Hepatocyte (in vitro differentiated cells): Measurements from ENCODE around the gene CAPN12. TPM values are rescaled to one million over a fixed set of nuclear protein-coding genes. Genes with fewer than 3 reads are reported as not detected.

Source experiments
- DNase-seq: peaks from one replicate; pipeline ENCODE4 v3.0.0-alpha.2; 2016; ENCODE audit warnings: low spot score
- H2AFZ ChIP-seq: fragments of 200-600 bp; sonication (generic); 2 replicates; pipeline ENCODE4 v1.6.0; 2016; ENCODE audit warnings: antibody characterized with exemption, mild to moderate bottlenecking
- H3K27ac ChIP-seq: fragments of 200-600 bp; sonication (generic); 2 replicates; pipeline ENCODE4 v1.5.1; 2016; ENCODE audit warnings: mild to moderate bottlenecking
- H3K27me3 ChIP-seq: fragments of 200-600 bp; sonication (generic); 2 replicates; pipeline ENCODE4 v1.6.1; 2016
- H3K36me3 ChIP-seq: fragments of 200-600 bp; sonication (generic); replicated peaks from 2 replicates; pipeline ENCODE4 v1.5.1; 2016; ENCODE audit warnings: low read depth; ENCODE audit not compliant: insufficient read depth
- H3K4me1 ChIP-seq: fragments of 200-600 bp; sonication (generic); 2 replicates; pipeline ENCODE4 v1.5.1; 2016; ENCODE audit warnings: mild to moderate bottlenecking, moderate library complexity; ENCODE audit not compliant: insufficient read depth
- H3K4me2 ChIP-seq: fragments of 200-600 bp; sonication (generic); 2 replicates; pipeline ENCODE4 v1.6.0; 2016
- H3K4me3 ChIP-seq: fragments of 200-600 bp; sonication (generic); 2 replicates; pipeline ENCODE4 v1.5.1; 2016; ENCODE audit warnings: mild to moderate bottlenecking
- H3K79me2 ChIP-seq: fragments of 200-600 bp; sonication (generic); 2 replicates; pipeline ENCODE4 v1.6.0; 2017; ENCODE audit warnings: mild to moderate bottlenecking
- H3K9me2 ChIP-seq: fragments of 200-600 bp; sonication (generic); replicated peaks from 2 replicates; pipeline ENCODE4 v1.6.0; 2017; ENCODE audit warnings: mild to moderate bottlenecking; ENCODE audit not compliant: insufficient read depth
- H3K9me3 ChIP-seq: fragments of 200-600 bp; sonication (generic); 2 replicates; pipeline ENCODE4 v1.5.1; 2016; ENCODE audit warnings: low read depth, mild to moderate bottlenecking
- H4K20me1 ChIP-seq: fragments of 200-600 bp; sonication (generic); 2 replicates; pipeline ENCODE4 v1.6.0; 2016; ENCODE audit warnings: mild to moderate bottlenecking; ENCODE audit not compliant: insufficient read depth, poor library complexity, severe bottlenecking
- CTCF ChIP-seq: fragments of 200-600 bp; sonication (generic); IDR thresholded peaks from 2 replicates; pipeline ENCODE4 v1.5.1; 2016; ENCODE audit warnings: antibody characterized with exemption, mild to moderate bottlenecking; ENCODE audit not compliant: poor library complexity
- EZH2 ChIP-seq: fragments of 200-600 bp; sonication (generic); IDR thresholded peaks from 2 replicates; pipeline ENCODE4 v1.6.1; 2016; ENCODE audit warnings: antibody characterized with exemption, mild to moderate bottlenecking, borderline replicate concordance
- EZH2phosphoT487 ChIP-seq: fragments of 200-600 bp; sonication (generic); IDR thresholded peaks from one replicate; pipeline ENCODE4 v1.6.1; 2018; ENCODE audit warnings: antibody characterized with exemption, mild to moderate bottlenecking, low read depth, moderate library complexity; ENCODE audit not compliant: unreplicated experiment, severe bottlenecking
- whole genome bisulfite sequencing: methylation state at CpG from one replicate; pipeline ENCODE4 v1.1.6; 2016; ENCODE audit warnings: low lambda C conversion rate; ENCODE audit errors: missing lambda C conversion rate; 5-methylcytosine and 5-hydroxymethylcytosine counted together
- polyA plus RNA-seq: library from polyadenylated mRNA; unstranded; fragments of >200 nt; fragmentation: Nextera tagmentation; extraction: Ambion mirVana; gene quantifications from 2 replicates; pipeline ENCODE4 v1.2.1, GENCODE V29; 2016
- total RNA-seq: library from RNA; depleted of rRNA; stranded (reverse); fragments of >200 nt; gene quantifications from 2 replicates; pipeline ENCODE4 v1.2.3, GENCODE V29; 2014

Gene CAPN12
- total and polyA plus RNA-seq, 2 experiments from 2014 or later, result 24.3 to 26.6 TPM

DNA sequence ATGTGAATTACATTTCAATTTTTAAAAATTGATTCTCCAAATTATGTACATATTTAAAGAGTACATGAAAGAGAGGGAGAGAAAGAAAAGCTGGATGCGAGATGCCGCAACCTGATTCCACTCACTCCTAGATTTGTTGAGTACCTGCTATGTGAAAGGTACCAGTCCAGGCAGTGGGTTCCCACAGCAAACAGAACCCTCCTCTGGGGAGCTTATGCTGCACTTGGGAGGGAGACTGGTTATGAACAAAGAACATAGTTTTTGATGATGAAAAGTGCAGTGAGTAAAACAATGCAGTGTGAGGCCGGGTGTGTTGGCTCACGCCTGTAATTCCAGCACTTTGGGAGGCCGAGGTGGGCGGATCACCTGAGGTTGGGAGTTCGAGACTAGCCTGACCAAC, 53.4 kb downstream of the CAPN12 start:
- H3K79me2 ChIP-seq, result peaks cover 96% of the 10 kb centered on the region
- no peak overlapping the region for H3K4me2 ChIP-seq
- H3K4me1 ChIP-seq, result peaks cover 62% of the 10 kb centered on the region
- no peak for DNase-seq
- no peaks in the 10 kb centered on the region for H3K36me3 ChIP-seq
- no peak for TF ChIP-seq CTCF
- no peak for TF ChIP-seq EZH2phosphoT487
- TF ChIP-seq EZH2, result no peak
- no peak overlapping the region for H3K4me3 ChIP-seq
- peaks cover 13% of the 10 kb centered on the region for H4K20me1 ChIP-seq
- H2AFZ ChIP-seq, result no peak overlapping the region
- no peaks in the 10 kb centered on the region for H3K9me3 ChIP-seq
- H3K27ac ChIP-seq, result peak overlapping the region; percentile 97
- WGBS, result 95% methylated on average over 7 of the region's 7 CpGs
- no peaks in the 10 kb centered on the region for H3K27me3 ChIP-seq
- H3K9me2 ChIP-seq, result no peaks in the 10 kb centered on the region

DNA sequence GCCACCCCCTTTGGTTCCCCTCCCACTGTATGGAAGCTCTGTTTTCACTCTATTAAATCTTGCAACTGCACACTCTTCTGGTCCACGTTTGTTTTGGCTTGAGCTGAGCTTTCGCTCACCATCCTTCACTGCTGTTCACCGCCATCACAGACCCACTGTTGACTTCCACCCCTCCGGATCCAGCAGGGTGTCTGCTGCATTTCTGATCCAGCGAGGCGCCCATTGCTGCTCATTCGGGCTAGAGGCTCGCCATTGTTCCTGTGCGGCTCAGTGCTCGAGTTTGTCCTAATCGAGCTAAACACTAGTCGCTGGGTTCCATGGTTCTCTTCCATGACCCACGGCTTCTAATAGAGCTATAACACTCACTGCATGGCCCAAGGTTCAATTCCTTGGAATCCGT, 54.1 kb downstream of the CAPN12 start:
- Histone ChIP-seq H3K4me2 (no peak overlapping the region), H2AFZ (no peak overlapping the region), H3K27me3 (no peaks in the 10 kb centered on the region), H3K27ac (peak overlapping the region; percentile 97), H3K9me3 (no peaks in the 10 kb centered on the region), H3K79me2 (peaks cover 93% of the 10 kb centered on the region), H4K20me1 (peaks cover 11% of the 10 kb centered on the region), H3K4me3 (no peak overlapping the region), H3K4me1 (peaks cover 62% of the 10 kb centered on the region), H3K36me3 (no peaks in the 10 kb centered on the region), H3K9me2 (no peaks in the 10 kb centered on the region)
- no peak for DNase-seq
- 96% methylated on average over 14 of the region's 14 CpGs for WGBS
- TF ChIP-seq EZH2phosphoT487, result no peak
- no peak for TF ChIP-seq EZH2
- no peak for TF ChIP-seq CTCF

GRCh38 chr19:38687837-38688378, 56.4 kb downstream of the CAPN12 start:
- Histone ChIP-seq H2AFZ (no peak overlapping the region), H3K4me1 (peaks cover 61% of the 10 kb centered on the region), H3K36me3 (no peaks in the 10 kb centered on the region), H3K27me3 (no peaks in the 10 kb centered on the region), H3K79me2 (peaks cover 80% of the 10 kb centered on the region), H3K4me2 (no peak overlapping the region), H3K9me2 (no peaks in the 10 kb centered on the region), H4K20me1 (no peaks in the 10 kb centered on the region), H3K9me3 (no peaks in the 10 kb centered on the region), H3K4me3 (no peak overlapping the region), H3K27ac (peak overlapping the region; percentile 97)
- DNase-seq, result no peak
- TF ChIP-seq EZH2phosphoT487 (no peak), CTCF (no peak), EZH2 (no peak)
- 85% methylated on average over 7 of the region's 7 CpGs for WGBS
